GM18867 (cell line): ENCODE measurements around the gene STRIT1.

ENCODE experiments used
- ATAC-seq: cut with Tn5 transposase; IDR thresholded peaks from one replicate; pipeline ENCODE4 v1.9.1; 2021; ENCODE audit warnings: mild to moderate bottlenecking, moderate library complexity; ENCODE audit not compliant: unreplicated experiment

STRIT1 gene

DNA sequence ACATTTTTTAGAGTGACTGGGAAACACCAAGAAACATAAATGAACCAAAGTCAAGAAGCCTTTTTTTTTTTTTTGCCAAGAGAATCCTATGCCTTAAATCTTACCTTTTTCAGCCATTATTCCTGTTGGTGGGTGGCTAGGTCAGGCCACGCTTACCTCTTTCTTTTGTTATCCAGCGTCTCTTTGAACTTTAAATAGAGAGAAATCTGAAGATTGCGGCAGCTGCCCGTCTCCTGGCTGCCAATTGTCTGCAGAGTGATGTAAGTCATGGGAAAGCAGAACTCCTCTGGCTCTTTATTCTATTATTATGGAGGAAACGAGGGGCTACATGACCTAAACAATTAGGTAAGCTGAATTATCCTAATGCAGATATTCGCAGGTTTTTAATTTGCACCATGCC is at the start of gene STRIT1:
Gene STRIT1, minus strand, starts transcription at position 168 of the 400 bp plus-strand sequence.
- no peak for ATAC-seq

DNA sequence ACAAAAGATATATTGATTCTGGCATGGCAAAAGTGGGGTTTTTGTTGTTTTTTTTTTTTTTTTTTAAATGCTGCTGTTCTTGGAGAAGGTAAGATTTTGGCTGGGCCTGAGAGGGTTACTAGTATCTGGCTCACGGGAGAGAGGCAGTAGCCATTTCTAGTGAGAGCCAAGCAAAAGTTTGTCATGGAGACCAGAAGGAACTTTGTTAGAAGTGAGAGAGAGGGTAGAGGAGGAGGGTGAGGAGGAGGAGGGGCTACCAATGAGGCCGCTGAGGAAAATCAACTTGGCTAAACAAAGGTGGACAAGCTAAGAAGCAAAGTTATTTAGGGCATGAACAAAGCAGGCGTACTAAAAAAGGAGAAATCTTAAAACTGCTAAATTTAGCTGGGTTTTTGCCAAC is 48.9 kb upstream of the STRIT1 start:
- no peak for ATAC-seq

DNA sequence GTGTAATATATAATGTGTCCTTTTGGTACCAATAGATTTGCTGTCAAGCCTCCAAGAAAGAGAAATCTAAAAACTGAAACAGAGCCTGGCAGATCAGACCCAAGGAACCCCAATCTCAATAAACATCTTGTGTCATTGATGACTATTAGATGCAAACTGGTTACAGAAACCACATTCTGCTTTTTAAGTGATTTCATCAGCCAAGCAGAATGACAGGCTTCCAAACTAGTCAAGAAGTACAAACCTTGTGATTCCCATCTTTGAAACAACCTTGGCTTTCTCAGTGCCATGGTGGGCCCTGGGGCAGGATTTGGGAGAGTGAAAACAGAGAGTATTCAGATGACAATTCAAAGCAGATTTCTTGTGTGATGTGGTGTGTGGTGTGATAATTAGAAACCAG is 45.6 kb upstream of the STRIT1 start:
- ATAC-seq, result no peak

DNA sequence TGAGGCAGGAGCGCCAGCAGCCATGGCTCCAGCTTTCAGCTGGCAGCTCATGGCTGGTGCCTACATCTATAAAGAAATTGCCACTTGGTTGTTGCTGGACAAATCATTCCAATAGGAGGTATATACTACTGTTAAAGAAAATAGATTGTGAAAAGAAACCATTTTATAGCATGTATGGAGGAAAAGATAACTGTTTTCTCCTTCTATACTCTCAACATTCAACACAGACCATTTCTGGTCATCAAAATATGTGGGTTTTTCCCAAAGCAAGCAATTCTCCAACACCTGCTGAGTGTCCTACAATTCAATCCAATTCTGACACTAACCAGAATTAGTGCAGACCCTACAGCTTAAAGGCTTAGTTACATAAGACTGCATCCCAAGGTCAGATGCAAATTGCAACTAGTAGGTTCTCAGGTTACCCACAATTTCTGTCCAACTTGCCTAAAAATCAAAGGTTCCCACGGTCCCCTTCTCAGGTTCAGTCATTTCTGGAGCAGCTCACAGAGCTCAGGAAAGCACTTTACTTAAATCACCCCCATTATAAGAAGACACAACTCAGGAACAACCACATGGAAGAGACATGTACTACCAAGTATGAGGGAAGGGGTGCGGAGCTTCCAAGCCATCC is 42.4 kb upstream of the STRIT1 start:
- peak; percentile 29 for ATAC-seq

DNA sequence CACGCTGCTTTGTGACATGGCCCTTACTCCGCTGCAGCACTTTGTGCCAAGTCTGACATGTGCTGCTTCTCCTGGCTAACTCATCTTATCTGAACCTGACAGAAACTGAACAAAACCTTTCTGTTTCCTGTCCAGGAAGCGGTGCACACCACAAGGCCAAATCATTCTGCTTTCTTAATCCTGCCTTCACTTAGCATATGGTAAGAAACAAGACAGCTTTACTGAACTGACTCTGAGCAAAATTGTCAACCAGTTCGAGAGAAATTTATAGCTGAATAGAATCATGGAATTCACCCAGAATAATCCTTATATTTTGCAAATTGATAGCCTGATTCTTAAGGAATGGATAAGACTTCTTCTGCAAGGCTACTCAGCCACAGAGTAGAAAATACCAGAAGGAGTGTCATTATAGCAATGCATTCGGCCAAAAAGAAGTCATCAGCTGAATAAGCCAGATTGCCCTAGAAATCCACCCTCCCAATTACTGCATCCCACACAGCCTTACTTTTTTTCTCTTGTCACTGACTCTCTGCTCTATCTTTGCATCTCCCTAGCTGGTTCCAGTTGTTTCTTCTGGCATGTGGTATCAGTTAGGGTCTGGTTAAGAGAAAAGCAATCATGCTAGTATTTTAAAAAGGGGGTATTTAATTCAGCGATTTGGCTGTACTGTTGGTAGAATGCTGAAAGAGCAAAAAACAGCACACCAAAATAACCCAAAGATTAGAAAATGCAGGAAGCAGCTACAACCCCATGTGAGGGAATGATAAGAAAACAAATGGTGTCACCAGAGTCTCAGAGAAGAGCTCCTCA is 41.6 kb upstream of the STRIT1 start:
- ATAC-seq, result peak; percentile 96

DNA sequence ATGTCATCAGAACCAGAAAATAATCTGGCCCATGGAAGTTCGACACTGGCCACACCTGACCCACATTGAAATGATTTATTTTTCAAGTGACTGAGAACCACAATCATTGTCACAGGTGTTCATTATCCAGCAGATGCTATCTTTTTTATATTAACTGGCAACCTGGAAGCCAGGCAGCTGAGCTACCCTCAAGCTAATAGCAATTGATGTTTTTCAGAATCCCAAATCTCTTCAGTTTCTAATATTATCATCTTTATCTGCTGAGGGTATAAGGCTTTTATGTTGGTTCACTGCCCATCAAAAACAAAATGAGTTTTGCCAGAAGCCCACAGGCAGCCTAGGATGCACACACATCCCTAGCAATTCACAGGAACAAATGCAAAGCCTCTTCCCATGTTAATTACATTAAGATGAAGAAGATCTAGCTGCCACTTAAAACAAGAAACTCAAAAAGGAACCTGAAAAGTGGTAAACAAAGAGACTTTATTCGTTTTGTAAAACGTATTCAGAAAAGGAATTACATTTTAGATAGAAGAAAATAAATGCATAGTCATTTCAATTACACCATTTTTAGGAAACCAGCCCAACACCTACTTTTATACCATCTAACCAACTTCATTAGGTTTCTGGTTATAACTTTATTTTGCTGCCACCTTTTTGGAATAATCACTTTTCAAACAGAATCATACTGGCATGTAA is 40.9 kb upstream of the STRIT1 start:
- no peak for ATAC-seq

DNA sequence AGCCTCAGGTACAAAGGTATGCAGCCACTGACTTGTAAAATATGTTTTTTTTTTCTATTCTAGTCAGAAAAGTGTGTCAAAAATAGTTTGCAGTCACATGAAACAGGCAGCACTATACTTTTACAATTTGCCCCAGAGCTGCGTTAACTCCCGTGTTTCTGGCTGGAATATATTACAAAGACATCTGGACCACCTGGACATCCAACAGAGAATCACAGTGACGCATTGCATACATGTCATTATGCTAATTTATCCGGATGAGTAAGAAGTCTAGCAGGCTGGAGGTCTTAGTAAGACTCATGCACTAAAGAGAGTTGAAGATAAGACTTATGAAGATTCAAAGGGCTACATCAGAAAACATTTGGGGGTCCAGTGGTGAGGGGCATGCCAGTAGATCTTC is 39.2 kb upstream of the STRIT1 start:
- ATAC-seq, result no peak

DNA sequence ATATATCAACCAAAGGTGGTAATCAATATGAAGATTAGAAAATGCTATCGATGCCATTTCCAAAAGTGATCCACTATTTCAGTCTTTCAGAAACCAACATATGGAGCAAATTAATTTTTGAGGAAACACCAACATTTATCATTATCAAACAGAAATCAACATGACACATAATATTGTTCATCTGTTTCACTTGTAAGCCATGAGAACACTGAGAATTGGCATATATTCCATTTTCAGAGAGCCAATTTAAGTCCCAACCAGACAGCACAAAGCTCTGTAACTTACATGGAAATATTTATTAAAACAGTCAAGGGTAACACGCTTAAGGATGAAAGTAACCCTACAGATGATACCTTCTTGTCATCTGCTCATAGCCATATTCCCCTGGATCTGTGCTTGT is 37.6 kb upstream of the STRIT1 start:
- ATAC-seq, result no peak

DNA sequence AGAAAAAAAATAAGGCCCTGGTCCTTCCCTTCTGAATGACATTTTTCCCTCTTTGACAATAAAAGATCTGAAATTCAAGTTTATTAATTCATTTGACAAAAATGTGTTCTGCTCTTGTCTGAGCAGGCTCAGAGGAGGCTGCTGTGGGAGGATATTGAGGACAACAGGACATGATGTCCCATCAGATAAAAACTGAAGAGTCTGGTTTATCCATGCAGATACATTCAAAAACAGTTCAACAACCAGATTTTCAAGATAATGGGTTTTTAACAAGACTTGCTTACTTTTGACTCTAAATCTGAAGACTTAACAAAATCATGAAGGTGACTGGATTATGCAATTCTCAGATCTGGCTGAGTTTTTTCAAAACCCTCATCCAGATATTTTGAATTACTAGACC is 36.9 kb upstream of the STRIT1 start:
- no peak for ATAC-seq

DNA sequence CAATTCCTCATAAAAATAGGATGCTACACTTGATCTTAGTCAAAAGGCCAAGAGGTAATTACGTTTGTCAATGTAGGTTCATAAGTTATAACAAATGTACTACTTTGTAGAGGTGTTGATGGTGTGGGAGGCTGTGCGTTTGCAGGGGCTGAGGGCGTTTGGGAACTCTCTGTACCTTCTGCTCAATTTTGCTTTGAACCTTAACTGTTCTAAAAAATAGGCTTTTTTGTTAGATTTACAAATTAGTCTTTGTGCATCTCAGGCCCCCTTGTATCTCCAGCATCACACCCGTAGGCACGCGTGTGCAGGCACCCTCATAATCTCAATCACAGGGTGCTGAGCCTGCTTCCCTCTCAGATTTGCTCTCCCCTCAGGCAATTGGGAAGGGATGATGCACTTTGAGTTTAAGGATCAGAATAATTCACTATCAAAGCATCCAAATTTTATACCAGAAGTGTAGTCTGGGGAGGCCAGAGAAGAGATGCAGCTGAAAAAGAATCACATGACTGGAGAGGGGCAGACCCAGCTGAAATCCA is 36.1 kb upstream of the STRIT1 start:
- no peak for ATAC-seq

DNA sequence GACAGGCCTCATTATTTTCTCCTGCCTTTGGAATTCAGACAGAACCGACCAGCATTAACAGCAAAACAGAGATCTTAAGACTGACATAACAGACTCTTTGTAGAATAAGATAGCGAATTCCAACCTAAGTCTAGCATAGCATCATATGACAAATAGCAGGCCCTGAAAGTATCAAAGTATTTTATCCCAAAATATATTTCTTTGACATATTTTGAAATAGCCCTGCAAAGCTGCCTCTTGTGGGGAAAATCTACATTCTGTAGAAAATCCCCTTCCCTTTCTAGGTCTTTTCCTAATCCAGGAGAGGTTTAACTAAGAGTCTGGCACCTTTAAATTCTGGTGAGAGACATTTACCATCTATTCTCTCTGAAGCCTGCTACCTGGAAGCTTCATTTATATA is 34.4 kb upstream of the STRIT1 start:
- ATAC-seq, result no peak

DNA sequence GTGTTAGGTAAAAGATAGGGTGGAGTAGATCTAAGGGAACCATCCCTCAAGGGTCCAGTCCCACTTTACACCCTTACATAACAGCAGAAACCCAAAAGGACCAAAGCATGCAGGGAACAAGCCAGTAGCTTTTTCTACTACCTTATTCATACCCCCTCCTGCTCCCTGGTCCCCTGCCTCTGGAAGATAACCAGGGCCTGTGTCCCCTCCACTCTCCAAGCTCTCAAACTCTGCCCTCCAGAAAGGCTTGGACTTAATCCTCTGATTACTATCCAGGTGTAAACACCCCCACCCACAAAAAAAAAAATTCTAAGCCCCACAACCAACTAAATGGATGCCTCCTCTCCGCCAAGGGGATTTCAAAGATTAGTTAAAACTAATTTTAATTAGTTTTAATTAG is 33.9 kb upstream of the STRIT1 start:
- no peak for ATAC-seq

DNA sequence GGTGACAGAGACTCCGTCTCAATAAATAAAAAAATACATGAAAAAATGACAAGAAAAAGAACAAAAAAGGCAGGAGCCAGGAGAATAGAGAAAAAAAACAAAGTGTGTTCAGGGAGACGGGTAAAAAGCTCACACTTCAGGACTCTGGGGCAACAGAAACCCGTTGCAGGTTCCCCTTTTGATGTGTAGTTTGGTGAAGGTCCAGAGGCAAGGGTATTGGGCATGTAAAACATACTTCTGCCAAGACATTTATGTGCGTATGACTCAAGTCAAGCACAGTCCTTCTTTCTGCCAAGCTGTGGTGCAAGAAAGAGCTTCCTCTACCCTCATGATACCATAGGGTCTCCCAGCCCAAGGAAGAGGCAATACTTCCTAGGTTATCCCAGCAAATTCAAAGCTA is 33.4 kb upstream of the STRIT1 start:
- ATAC-seq, result no peak

DNA sequence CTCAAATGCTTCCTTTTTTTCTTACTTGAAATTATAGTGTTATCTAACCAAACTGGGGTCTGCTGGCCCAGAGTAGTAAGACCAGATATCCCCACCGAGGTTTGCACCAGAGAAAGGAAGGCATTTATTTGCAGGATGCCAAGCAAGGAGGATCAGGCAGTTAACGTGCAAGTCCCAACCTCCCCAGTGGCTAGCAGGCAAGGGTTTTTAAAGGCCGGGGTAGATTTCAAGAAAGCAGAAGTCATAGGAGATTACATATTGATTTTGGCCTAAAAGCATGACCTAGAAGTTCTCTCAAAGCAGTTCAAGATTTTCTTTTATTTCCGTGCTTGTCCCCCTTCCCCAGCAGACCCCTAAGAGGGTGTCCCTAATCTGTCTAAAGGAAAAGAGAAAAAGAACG is 32.8 kb upstream of the STRIT1 start:
- no peak for ATAC-seq

DNA sequence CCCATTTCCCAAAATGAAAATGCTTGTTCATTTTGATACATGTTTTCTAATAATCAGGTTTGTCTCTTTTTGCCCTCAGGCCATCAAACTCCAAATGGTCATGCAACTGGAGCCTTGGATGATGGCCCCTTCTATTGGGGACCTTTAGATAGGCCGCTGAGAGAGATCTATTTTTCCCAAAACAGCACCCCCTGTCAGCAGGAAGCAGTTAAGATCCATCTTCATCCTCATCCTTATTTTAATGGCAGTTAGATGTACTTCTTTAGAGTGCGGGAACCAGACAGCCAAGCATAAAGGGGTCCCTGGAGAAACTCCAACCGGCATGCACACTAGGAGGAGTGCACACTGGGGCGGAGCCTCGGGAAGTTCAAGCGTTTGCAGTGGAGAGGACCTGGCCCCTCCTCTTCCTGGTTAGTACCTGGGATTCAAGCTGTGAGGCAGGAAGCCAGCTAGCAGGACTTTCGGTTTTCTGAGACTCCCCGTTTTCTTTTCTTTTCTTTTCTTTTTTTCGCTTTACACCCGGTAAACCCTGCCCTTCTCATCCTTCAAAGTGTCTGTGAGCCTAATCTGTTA is 31.9 kb upstream of the STRIT1 start:
- ATAC-seq, result no peak

DNA sequence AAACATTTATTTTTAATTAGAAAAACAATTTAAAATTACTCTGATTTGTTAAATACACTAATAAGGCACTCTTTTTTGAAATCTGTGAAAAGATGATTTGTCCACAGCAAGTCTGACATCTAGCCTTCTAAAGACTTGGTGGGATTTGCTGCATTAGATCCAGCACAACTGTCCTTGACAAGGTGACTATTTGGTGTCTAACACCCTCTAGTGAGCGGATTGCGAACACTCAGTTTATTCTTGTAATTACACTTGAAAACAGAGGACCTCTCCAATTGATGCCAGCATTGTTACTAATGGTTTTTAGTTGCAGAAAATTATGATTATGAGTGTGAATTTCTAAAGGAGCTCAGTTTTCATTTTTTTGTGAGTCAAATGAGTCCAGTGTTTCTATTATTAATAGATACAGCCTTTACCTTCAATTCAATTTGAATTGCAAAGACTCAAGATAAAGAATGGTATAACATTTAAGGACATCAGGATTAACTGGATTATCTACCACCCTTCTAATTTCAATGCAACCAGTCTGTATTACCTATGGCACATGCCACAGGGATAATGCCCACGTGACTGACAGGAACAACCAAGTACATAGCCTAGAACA is 29.7 kb upstream of the STRIT1 start:
- ATAC-seq, result peak; percentile 93

DNA sequence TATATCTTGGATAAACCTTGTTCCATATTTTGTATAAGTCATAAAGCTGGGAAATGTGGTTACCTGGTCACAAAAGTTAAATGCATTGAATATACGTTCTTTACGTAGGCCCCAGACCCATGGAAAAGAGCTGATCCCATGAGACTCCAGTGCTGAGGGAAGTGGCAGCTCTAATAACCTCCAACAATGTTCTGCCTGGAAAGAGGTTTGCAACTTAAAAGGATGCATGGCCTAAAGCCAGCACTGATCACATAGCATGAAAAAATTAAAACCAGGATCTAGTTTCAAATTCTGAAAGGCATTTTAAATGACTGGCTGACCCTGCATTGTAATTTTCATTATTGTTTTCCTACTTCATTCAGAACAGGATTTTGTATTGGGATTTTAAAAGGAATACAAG is 27.9 kb upstream of the STRIT1 start:
- ATAC-seq, result no peak

DNA sequence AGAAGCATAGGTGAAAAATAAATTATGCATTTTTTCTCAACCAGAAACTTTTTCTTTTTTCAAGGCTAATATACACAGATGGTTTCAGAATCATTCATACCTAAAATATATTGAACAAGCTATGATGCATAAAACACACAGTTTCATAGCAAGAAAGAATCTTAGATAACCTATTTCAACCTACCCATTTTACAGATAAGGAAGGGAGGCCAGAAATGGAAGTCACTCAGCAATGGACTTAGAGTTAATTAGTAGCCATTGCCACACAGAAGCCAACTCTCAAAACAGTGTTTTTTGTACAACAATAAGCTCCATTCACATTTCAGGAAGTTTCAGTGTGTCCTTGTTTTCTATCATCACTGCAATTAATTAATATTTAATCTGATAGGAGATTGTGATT is 27.5 kb upstream of the STRIT1 start:
- ATAC-seq, result no peak

DNA sequence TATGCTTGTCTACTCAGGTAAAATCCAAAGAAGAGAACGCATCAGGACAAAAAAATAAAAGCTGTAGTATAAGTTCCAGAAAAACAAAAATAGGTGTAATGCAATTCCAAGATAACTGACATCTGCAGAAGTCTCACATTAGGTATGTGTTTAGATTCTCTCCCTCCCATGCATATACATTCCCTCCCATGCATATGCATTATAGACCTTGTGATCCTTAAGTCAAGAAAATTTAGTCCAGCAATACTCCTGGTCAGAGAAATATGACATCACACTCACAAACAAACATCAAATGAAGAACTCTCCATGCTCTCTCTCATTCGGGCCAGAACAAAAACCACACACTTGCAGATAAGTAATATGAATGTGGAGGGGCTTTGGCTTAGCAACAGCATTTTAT is 25.3 kb upstream of the STRIT1 start:
- no peak for ATAC-seq

DNA sequence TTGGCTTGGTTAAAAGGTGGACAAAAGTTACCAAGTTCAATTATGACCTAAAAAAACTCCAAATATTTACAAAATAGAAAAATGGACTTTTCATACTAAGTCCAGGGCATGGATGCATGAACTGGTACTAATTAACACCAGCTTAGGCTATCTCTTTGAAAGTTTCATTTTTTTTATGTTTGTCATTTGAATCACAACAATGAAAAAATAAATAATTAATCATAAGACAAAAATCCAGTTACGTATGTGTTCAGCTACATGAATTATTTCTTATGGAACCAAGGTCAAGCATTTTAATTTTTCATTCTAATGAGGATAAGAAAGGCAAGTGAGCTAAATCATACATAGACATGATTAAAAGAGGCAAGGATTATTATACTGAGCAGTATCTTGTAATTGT is 23.7 kb upstream of the STRIT1 start:
- no peak for ATAC-seq

DNA sequence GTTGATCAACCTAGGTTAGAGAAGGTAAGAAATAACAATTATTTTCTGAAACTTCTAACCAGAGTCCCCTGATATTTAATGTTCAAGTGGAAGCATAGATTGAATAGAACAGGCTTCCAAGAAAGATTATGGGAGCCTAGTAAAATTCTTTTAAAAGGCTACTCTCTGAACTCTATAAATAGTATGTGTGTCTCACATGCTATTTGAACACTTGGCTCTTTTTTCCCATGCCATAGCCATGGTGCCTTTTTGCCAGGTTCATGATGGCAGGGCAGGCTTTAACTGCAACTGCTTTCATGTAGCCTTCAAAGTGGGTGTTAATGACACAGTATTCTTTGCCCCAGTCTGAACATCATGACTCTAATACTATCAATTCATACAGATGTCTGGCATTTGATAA is 22.9 kb upstream of the STRIT1 start:
- no peak for ATAC-seq
